Fibroblast of skin of left quadriceps (primary cell): Measurements from ENCODE around the gene APMAP.

Source experiments
- DNase-seq, 2 experiments: peaks; one replicate each; pipeline ENCODE4 v3.0.0-alpha.2; 2013; ENCODE audit warnings: low read depth in 2 of 2

The APMAP gene

GRCh38 chr20:24966317-24967012, 26.1 kb downstream of the APMAP start:
- DNase-seq: no peak

GRCh38 chr20:24965065-24965919, 27.3 kb downstream of the APMAP start:
- DNase-seq: no peak

- DNase-seq: no peak
Measured at GRCh38 chr20:24964506-24964840, 28.1 kb downstream of the APMAP start.

GRCh38 chr20:24963672-24964505, 28.7 kb downstream of the APMAP start:
- DNase-seq: no peak

- no peak for DNase-seq
Measured at GRCh38 chr20:24962510-24962909, 30.0 kb downstream of the APMAP start.

- DNase-seq: no peak
Measured at GRCh38 chr20:24962182-24962492, 30.4 kb downstream of the APMAP start.

GRCh38 chr20:24961384-24962181, 31.0 kb downstream of the APMAP start:
- no peak for DNase-seq

- no peak for DNase-seq
Measured at GRCh38 chr20:24960861-24961260, 31.7 kb downstream of the APMAP start.

GRCh38 chr20:24960302-24960801, 32.2 kb downstream of the APMAP start:
- DNase-seq: no peak

- no peak for DNase-seq
Measured at GRCh38 chr20:24959591-24960301, 32.8 kb downstream of the APMAP start.

GRCh38 chr20:24958506-24959385, 33.8 kb downstream of the APMAP start:
- no peak for DNase-seq

- no peak for DNase-seq
Measured at GRCh38 chr20:24957326-24958016, 35.1 kb downstream of the APMAP start.

GRCh38 chr20:24956001-24956841, 36.3 kb downstream of the APMAP start:
- DNase-seq: no peak

GRCh38 chr20:24955045-24955444, 37.5 kb downstream of the APMAP start:
- no peak for DNase-seq

- DNase-seq: no peak
Measured at GRCh38 chr20:24954566-24954965, 38.0 kb downstream of the APMAP start.

- no peak for DNase-seq
Measured at GRCh38 chr20:24954151-24954550, 38.4 kb downstream of the APMAP start.

- DNase-seq: no peak
Measured at GRCh38 chr20:24953621-24954133, 38.9 kb downstream of the APMAP start.

- DNase-seq: no peak
Measured at GRCh38 chr20:24953209-24953575, 39.4 kb downstream of the APMAP start.
